Uterus (tissue), 2 donors: ENCODE data around the gene SSB.

Experiments used
- POLR2A ChIP-seq, 2 donors: fragments of 450-650 bp; IDR thresholded peaks; one replicate each; pipeline ENCODE4 v1.6.1; 2016; ENCODE audit warnings: antibody characterized with exemption in 2 of 2, mild to moderate bottlenecking in 1 of 2, moderate library complexity in 1 of 2
- TF ChIP-seq, protein P1 (sequence below), 4 experiments: fragments of 200-600 bp in 2 of 4; fragments of 450-650 bp in 2 of 4; sonication (generic) in 2 of 4; IDR thresholded peaks; one replicate each; pipeline ENCODE4 v1.5.1; 2016 to 2019; ENCODE audit warnings: antibody characterized with exemption in 4 of 4, mild to moderate bottlenecking in 2 of 4, moderate library complexity in 1 of 4

DNA sequence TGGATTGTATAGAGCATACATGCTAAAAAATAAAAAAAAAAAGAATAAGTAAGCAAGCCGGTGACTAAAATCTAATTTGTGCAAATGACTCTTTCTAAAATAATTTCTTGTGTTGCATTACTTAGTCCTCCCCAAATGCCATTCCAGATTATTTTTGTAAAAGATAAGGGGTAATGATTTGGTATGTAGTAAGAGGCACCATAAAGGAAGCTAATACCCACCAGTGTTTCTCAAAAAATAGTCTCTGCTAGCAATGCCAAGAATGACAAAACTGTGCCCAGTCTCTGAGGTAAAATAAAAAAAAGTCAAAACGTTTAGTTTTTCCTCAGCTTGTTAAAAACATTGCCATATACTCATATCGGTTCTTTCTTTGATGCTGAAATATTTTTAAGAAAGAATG, 23.4 kb downstream of the SSB start:
- TF ChIP-seq, protein P1, sequence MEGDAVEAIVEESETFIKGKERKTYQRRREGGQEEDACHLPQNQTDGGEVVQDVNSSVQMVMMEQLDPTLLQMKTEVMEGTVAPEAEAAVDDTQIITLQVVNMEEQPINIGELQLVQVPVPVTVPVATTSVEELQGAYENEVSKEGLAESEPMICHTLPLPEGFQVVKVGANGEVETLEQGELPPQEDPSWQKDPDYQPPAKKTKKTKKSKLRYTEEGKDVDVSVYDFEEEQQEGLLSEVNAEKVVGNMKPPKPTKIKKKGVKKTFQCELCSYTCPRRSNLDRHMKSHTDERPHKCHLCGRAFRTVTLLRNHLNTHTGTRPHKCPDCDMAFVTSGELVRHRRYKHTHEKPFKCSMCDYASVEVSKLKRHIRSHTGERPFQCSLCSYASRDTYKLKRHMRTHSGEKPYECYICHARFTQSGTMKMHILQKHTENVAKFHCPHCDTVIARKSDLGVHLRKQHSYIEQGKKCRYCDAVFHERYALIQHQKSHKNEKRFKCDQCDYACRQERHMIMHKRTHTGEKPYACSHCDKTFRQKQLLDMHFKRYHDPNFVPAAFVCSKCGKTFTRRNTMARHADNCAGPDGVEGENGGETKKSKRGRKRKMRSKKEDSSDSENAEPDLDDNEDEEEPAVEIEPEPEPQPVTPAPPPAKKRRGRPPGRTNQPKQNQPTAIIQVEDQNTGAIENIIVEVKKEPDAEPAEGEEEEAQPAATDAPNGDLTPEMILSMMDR (IDR thresholded peaks at IDR 0.05) = no peak
- no peak for TF ChIP-seq POLR2A (IDR thresholded peaks at IDR 0.05)
